GM19025 (cell line): ENCODE results near the gene MAGEA9B.
"Not testable (repeated sequence)": the region's sequence is repeated elsewhere in the genome, so short reads cannot be mapped to it uniquely, and the experiment has no call there.

Source experiments
- ATAC-seq: cut with Tn5 transposase; IDR thresholded peaks from one replicate; pipeline ENCODE4 v1.9.1; 2021; ENCODE audit warnings: mild to moderate bottlenecking, low read depth, moderate library complexity; ENCODE audit not compliant: unreplicated experiment

Gene MAGEA9B

GRCh38 chrX:149539283-149540130, 47.8 kb downstream of the MAGEA9B start:
- ATAC-seq: peak; percentile 31

- ATAC-seq: not testable (repeated sequence)
These were observed 49.8 kb downstream of the MAGEA9B start for GRCh38 chrX:149537474-149537873.

- not testable (repeated sequence) for ATAC-seq
These were observed 52.2 kb downstream of the MAGEA9B start for GRCh38 chrX:149534926-149535602.

GRCh38 chrX:149533999-149534398, 53.3 kb downstream of the MAGEA9B start:
- ATAC-seq: not testable (repeated sequence)

- not testable (repeated sequence) for ATAC-seq
These were observed 54.4 kb downstream of the MAGEA9B start for GRCh38 chrX:149532868-149533267.
